NCI-H2196 treated with DMSO at 0.1 percent for 48 hours (cell line): ENCODE data around the gene AHNAK2.
"Not testable (repeated sequence)": the region's sequence is repeated elsewhere in the genome, so short reads cannot be mapped to it uniquely, and the experiment has no call there.

Experiments used
- DNase-seq: peaks from one replicate; lab custom pipeline; 2025; ENCODE audit not compliant: unreplicated experiment; lab: John Stamatoyannopoulos, UW

Gene AHNAK2

DNA sequence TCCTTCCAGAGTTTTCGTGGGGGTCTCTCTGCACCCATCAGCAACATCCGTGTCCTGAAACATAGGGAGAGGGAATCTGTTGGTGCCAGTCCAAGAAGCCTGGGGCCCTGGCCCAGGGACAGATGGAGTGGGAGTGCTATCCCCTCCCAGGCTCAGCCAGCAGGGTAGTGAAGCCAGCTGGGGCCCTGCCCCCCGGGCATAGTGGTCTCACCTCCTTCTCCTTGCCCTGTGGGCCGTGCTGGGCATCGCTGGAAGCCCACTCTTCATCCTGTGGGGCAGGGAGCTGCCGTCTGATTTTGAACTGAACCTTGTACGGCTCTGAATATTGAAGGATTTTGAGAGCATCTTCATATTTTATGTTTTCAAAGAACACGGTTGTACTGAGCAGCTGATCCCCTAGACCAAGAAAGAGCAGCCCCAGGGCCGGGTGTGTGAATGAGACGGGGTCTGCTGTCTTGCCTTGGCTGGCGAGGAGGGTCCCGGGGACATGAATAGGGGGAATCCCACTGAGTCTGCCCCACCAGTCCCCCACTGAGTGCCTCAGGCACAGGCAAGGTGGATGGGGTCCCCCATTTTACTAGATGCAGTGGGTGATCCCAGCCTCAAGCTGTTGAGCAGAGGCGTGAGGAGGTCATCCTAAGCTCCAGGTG is 23.3 kb downstream of the AHNAK2 start:
- DNase-seq = no peak

DNA sequence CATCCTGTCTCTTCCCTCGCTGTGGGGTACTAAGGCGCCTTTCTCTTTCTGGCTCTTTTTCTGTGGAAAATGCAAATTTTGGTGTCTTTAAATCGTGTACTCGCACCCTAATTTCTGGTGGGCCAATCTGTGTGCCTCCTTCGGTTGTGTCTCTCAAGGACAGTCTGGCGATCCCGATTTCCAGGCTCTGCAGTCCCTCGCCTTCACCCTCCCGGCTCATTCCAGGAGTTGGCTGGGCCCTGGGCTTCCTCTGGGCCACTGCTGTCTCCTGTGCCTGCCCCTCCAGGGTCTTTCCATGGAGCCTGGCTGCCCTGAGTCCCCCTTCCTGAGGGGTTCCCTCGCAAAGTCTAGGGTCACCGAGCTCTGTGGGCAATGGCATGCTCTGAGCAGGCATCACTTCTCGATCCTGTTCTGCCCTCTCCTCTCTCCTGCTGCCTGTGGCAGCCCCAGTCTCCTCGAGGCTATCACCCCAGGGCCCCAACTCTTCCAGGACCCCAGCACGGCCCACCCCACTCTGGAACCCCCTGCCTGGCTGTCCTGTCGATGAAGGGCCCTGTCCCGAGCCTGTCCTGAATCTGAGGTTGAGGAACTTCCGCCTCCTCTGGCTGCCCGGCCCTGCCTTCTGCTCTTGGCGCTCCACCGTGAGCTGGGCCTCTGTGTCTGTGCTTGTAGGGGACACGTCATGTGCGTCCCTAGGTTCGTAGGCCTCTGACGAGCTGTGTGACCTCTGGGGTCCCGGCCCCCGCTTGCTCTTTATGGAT is 24.1 kb downstream of the AHNAK2 start:
- no peak for DNase-seq

- DNase-seq = no peak
Measured at GRCh38 chr14:104953097-104953496, 25.1 kb downstream of the AHNAK2 start.

- not testable (repeated sequence) for DNase-seq
Measured at GRCh38 chr14:104951863-104952657, 26.1 kb downstream of the AHNAK2 start.

DNA sequence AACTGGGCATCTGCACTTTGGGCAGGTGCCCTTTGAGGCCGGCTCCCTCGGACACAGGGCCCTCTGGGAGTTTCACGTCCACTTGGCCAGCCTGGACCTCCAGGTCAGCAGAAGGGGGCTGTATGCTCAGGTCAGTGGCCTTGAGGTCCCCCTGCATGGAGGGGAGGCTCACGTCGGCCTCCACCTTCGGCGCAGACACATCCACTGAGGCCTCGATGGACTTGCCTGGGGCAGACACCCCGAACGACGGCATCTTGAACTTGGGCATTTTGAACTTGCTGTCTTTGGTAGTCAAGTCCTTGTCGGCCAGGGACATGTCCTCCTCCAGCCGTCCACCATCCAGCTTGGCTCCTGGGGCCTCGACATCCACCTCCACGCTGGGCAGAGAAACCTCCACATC is 27.5 kb downstream of the AHNAK2 start:
- not testable (repeated sequence) for DNase-seq

- DNase-seq = no peak
Measured at GRCh38 chr14:104950021-104950420, 28.2 kb downstream of the AHNAK2 start.

DNA sequence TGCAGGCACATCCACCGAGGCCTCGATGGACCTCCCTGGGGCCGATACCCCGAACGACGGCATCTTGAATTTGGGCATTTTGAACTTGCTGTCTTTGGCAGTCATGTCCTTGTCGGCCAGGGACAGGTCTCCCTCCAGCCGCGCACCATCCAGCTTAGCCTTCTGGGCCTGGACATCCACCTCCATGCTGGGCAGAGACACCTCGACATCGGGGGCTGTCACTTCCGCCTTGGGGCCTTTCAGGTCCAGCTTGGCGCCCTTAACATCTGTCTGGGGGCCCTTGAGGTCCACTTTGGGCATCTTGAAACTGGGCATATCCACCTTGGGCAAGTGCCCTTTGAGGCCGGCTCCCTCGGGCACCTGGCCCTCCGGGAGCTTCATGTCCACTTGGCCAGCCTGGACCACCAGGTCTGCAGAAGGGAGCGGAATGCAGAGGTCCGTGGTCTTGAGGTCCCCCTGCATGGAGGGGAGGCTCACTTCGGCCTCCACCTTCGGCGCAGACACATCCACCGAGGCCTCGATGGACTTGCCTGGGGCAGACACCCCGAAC is 28.7 kb downstream of the AHNAK2 start:
- not testable (repeated sequence) for DNase-seq

DNA sequence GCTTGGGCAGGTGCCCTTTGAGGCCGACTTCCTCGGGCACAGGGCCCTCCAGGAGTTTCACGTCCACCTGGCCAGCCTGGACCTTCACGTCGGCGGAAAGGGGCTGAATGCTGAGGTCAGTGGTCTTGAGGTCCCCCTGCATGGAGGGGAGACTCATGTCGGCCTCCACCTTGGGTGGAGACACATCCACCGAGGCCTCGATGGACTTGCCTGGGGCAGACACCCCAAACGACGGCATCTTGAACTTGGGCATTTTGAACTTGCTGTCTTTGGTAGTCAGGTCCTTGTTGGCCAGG is 29.5 kb downstream of the AHNAK2 start:
- no peak for DNase-seq

GRCh38 chr14:104947881-104948735 is 30.1 kb downstream of the AHNAK2 start:
- not testable (repeated sequence) for DNase-seq

- DNase-seq = not testable (repeated sequence)
Measured at GRCh38 chr14:104947201-104947600, 31.0 kb downstream of the AHNAK2 start.

GRCh38 chr14:104945986-104946965 is 31.9 kb downstream of the AHNAK2 start:
- DNase-seq = not testable (repeated sequence)

DNA sequence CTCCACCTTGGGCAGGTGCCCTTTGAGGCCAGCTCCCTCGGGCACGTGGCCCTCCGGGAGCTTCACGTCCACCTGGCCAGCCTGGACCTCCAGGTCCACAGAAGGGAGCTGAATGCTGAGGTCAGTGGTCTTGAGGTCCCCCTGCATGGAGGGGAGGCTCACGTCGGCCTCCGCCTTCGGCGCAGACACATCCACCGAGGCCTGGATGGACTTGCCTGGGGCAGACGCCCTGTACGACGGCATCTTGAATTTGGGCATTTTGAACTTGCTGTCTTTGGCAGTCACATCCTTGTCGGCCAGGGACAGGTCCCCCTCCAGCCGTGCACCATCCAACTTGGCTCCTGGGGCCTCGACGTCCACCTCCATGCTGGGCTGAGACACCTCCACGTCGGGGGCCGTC is 32.9 kb downstream of the AHNAK2 start:
- DNase-seq = not testable (repeated sequence)

DNA sequence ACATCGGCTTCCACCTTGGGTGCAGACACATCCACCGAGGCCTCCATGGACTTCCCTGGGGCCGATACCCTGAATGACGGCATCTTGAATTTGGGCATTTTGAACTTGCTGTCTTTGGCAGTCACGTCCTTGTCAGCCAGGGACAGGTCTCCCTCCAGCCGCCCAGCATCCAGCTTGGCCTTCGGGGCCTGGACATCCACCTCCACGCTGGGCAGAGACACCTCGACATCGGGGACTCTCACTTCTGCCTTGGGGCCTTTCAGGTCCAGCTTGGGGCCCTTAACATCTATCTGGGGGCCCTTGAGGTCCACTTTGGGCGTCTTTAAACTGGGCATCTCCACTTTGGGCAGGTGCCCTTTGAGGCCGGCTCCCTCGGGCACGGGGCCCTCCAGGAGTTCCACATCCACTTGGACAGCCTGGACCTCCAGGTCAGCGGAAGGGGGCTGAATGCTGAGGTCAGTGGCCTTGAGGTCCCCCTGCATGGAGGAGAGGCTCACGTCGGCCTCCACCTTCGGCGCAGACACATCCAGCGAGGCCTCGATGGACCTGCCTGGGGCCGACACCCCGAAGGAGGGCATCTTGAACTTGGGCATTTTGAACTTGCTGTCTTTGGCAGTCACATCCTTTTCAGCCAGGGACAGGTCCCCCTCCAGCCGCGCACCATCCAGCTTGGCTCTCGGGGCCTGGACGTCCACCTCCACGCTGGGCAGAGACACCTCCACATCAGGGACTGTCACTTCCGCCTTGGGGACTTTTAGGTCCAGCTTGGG is 33.6 kb downstream of the AHNAK2 start:
- DNase-seq = not testable (repeated sequence)

- DNase-seq = not testable (repeated sequence)
Measured at GRCh38 chr14:104944016-104944308, 34.2 kb downstream of the AHNAK2 start.

DNA sequence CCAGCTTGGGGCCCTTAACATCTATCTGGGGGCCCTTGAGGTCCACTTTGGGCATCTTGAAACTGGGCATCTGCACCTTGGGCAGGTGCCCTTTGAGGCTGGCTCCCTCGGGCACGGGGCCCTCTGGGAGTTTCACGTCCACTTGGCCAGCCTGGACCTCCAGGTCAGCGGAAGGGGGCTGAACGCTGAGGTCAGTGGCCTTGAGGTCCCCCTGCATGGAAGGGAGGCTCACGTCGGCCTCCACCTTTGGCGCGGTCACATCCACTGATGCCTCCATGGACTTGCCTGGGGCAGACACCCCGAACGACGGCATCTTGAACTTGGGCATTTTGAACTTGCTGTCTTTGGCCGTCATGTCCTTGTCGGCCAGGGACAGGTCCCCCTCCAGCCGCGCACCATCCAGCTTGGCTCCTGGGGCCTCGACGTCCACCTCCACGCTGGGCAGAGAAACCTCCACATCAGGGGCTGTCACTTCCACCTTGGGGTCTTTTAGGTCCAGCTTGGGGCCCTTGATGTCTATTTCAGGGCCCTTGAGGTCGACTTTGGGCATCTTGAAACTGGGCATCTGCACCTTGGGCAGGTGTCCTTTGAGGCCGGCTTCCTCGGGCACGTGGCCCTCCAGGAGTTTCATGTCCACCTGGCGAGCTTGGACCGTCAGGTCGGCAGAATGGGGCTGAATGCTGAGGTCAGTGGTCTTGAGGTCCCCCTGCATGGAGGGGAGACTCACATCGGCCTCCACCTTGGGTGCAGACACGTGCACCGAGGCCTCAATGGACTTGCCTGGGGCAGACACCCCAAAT is 34.8 kb downstream of the AHNAK2 start:
- not testable (repeated sequence) for DNase-seq

DNA sequence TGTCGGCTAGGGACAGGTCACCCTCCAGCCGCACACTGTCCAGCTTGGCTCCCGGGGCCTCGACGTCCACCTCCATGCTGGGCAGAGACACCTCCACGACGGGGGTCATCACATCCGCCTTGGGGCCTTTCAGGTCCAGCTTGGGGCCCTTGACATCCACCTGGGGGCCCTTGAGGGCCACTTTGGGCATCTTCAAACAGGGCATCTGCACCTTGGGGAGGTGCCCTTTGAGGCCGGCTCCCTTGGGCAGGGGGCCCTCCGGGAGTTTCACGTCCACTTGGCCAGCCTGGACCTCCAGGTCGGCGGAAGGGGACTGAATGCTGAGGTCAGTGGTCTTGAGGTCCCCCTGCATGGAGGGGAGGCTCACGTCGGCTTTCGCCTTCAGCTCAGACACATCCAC is 35.6 kb downstream of the AHNAK2 start:
- no peak for DNase-seq

DNA sequence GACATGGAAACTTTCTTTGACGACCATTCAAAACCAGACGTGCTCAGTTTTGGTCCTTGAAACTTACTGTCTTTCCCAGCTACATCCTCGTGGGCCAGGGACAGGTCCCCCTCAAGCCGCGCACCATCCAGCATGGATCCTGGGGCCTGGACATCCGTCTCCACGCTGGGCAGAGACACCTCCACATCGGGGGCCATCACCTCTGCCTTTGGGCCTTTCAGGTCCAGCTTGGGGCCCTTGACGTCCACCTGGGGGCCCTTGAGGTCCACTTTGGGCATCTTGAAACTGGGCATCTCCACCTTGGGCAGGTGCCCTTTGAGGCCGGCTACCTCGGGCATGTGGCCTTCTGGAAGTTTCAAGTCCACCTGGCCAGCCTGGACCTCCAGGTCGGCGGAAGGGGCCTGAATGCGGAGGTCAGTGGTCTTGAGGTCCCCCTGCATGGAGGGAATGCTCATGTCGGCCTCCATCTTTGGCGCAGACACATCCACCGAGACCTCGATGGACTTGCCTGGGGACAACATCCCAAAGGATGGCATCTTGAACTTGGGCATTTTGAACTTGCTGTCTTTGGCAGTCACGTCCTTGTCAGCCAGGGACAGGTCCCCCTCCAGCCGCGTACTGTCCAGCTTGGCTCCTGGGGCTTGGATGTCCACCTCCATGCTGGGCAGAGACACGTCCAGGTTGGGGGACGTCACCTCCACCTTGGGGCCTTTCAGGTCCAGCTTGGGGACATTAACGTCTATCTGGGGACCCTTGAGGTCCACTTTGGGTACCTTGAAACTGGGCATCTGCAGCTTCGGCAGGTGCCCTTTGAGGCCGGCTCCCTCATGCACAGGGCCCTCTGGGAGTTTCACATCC is 36.4 kb downstream of the AHNAK2 start:
- DNase-seq = no peak
